IMR-90 (cell line): ENCODE results near the gene CTIF. TPM values are rescaled to one million over a fixed set of nuclear protein-coding genes. Genes with fewer than 3 reads are reported as not detected.

ENCODE experiments used
- ATAC-seq: fragments of 200-7000 bp; cut with Tn5 transposase; 2 replicates; pipeline ENCODE4 v1.9.1; 2020; ENCODE audit warnings: low read depth, mild to moderate bottlenecking, moderate library complexity
- BruUV-seq: library from RNA; stranded (reverse); fragments of 400-500 nt; replicated peaks from 2 replicates; lab custom pipeline; 2021; lab: Mats Ljungman, UMichigan
- CTCF ChIA-PET: fragments of 300-600 bp; formaldehyde crosslinking; extraction: SDS; loops from one replicate; lab custom pipeline; 2021; ENCODE audit warnings: antibody characterized with exemption; lab: Yijun Ruan, JAX
- POLR2A ChIA-PET: fragments of 300-600 bp; sonication (Branson Sonifier 250); formaldehyde crosslinking; loops from one replicate; lab custom pipeline; 2022; ENCODE audit warnings: antibody characterized with exemption; ENCODE audit not compliant: unreplicated experiment; lab: Charles Lee
- DNase-seq: peaks from one replicate; pipeline ENCODE4 v3.0.0; 2013
- H2AFZ ChIP-seq: replicated peaks from 2 replicates; pipeline ENCODE3; 2013; ENCODE audit warnings: low read length, mild to moderate bottlenecking; ENCODE audit not compliant: poor library complexity
- H2AK5ac ChIP-seq: 2 replicates; pipeline ENCODE4 v1.6.1; 2013; ENCODE audit warnings: low read depth, low read length, inconsistent platforms
- H2AK9ac ChIP-seq: replicated peaks from 2 replicates; pipeline ENCODE3; 2013; ENCODE audit warnings: mild to moderate bottlenecking, low read depth, low read length, moderate library complexity; ENCODE audit not compliant: poor library complexity
- H2BK120ac ChIP-seq: 2 replicates; pipeline ENCODE4 v1.6.1; 2013; ENCODE audit warnings: low read depth, low read length, inconsistent platforms
- H2BK15ac ChIP-seq: 3 replicates; pipeline ENCODE4 v1.6.1; 2013; ENCODE audit warnings: low read depth, low read length, inconsistent platforms
- H2BK20ac ChIP-seq: 2 replicates; pipeline ENCODE4 v1.6.1; 2013; ENCODE audit warnings: low read depth, mild to moderate bottlenecking, inconsistent platforms, low read length, moderate library complexity
- H2BK5ac ChIP-seq: 2 replicates; pipeline ENCODE4 v1.6.1; 2013; ENCODE audit warnings: mild to moderate bottlenecking, low read depth, low read length, inconsistent platforms; ENCODE audit not compliant: poor library complexity, severe bottlenecking
- H3K14ac ChIP-seq: replicated peaks from 2 replicates; pipeline ENCODE4 v1.6.1; 2013; ENCODE audit warnings: low read depth, low read length, inconsistent platforms
- H3K18ac ChIP-seq: 2 replicates; pipeline ENCODE4 v1.6.1; 2013; ENCODE audit warnings: low read depth, low read length, control low read depth
- H3K23ac ChIP-seq: 2 replicates; pipeline ENCODE4 v1.6.1; 2013; ENCODE audit warnings: low read depth, low read length, inconsistent platforms
- H3K27ac ChIP-seq: 2 replicates; pipeline ENCODE4 v1.5.1; 2013; ENCODE audit warnings: mild to moderate bottlenecking, control low read depth, low read length; ENCODE audit not compliant: insufficient read depth
- H3K27me3 ChIP-seq: 2 replicates; pipeline ENCODE4 v1.6.1; 2013; ENCODE audit warnings: low read length; ENCODE audit not compliant: control insufficient read depth, insufficient read depth
- H3K36me3 ChIP-seq: 2 replicates; pipeline ENCODE4 v1.6.1; 2013; ENCODE audit warnings: low read length, mixed read lengths; ENCODE audit not compliant: control insufficient read depth, insufficient read depth
- H3K4ac ChIP-seq: 2 replicates; pipeline ENCODE4 v1.6.1; 2013; ENCODE audit warnings: low read depth, low read length, inconsistent platforms
- H3K4me1 ChIP-seq: 2 replicates; pipeline ENCODE4 v1.6.1; 2013; ENCODE audit warnings: low read length, mixed read lengths; ENCODE audit not compliant: control insufficient read depth, insufficient read depth
- H3K4me2 ChIP-seq: 2 replicates; pipeline ENCODE4 v1.6.1; 2013; ENCODE audit warnings: low read depth, mild to moderate bottlenecking, control low read depth, low read length, moderate library complexity
- H3K4me3 ChIP-seq: 2 replicates; pipeline ENCODE4 v1.5.1; 2013; ENCODE audit warnings: low read depth, mild to moderate bottlenecking, control low read depth, low read length, moderate library complexity; ENCODE audit not compliant: insufficient read depth
- H3K56ac ChIP-seq: 2 replicates; pipeline ENCODE4 v1.6.1; 2013; ENCODE audit warnings: low read length, inconsistent platforms; ENCODE audit not compliant: insufficient read depth; ENCODE audit errors: extremely low read depth
- H3K79me1 ChIP-seq, 2 experiments: 2 replicates each; pipeline ENCODE4 v1.6.1; 2013; ENCODE audit warnings: low read length in 2 of 2, inconsistent platforms in 1 of 2, low read depth in 1 of 2
- H3K9ac ChIP-seq: 2 replicates; pipeline ENCODE4 v1.6.1; 2013; ENCODE audit warnings: low read depth, low read length, control low read depth
- H3K9me1 ChIP-seq: 2 replicates; pipeline ENCODE4 v1.6.1; 2013; ENCODE audit warnings: low read length, inconsistent platforms; ENCODE audit not compliant: insufficient read depth
- H3K9me3 ChIP-seq: 2 replicates; pipeline ENCODE4 v1.6.1; 2013; ENCODE audit warnings: low read length; ENCODE audit not compliant: control insufficient read depth, insufficient read depth
- H4K20me1 ChIP-seq: 2 replicates; pipeline ENCODE4 v1.6.1; 2013; ENCODE audit warnings: low read length, inconsistent platforms; ENCODE audit not compliant: insufficient read depth
- H4K5ac ChIP-seq: 2 replicates; pipeline ENCODE4 v1.6.1; 2013; ENCODE audit warnings: mild to moderate bottlenecking, low read depth, low read length, control low read depth
- H4K8ac ChIP-seq, 2 experiments: 2 replicates each; pipeline ENCODE4 v1.6.1; 2013; ENCODE audit warnings: low read depth in 2 of 2, low read length in 2 of 2, control low read depth in 1 of 2, inconsistent platforms in 1 of 2
- H4K91ac ChIP-seq: 2 replicates; pipeline ENCODE4 v1.6.1; 2013; ENCODE audit warnings: low read depth, low read length, inconsistent platforms; ENCODE audit not compliant: insufficient read depth
- BHLHE40 ChIP-seq: fragments of 150-350 bp; IDR thresholded peaks from 2 replicates; pipeline ENCODE4 v1.6.1; 2016; ENCODE audit warnings: mild to moderate bottlenecking, low read depth, low read length
- CHD1 ChIP-seq: IDR thresholded peaks from 2 replicates; pipeline ENCODE4 v1.6.1; 2012; ENCODE audit warnings: low read depth, low read length, improper control_type of control experiment
- CTCF ChIP-seq: conservative IDR thresholded peaks from 2 replicates; pipeline ENCODE4 v1.5.1; 2012; ENCODE audit warnings: mild to moderate bottlenecking, low read depth, low read length, improper control_type of control experiment
- ELK1 ChIP-seq: fragments of 150-350 bp; IDR thresholded peaks from 2 replicates; pipeline ENCODE4 v1.6.1; 2016; ENCODE audit warnings: low read depth, mild to moderate bottlenecking, low read length, moderate library complexity, borderline replicate concordance
- FOS ChIP-seq: fragments of 150-350 bp; IDR thresholded peaks from 2 replicates; pipeline ENCODE4 v1.6.1; 2016; ENCODE audit warnings: low read depth, low read length
- MAZ ChIP-seq: IDR thresholded peaks from 2 replicates; pipeline ENCODE4 v1.6.1; 2012; ENCODE audit warnings: low read depth, mild to moderate bottlenecking, low read length, improper control_type of control experiment, moderate library complexity, borderline replicate concordance
- RFX5 ChIP-seq: IDR thresholded peaks from 2 replicates; pipeline ENCODE4 v1.8.0; 2012; ENCODE audit warnings: low read depth, mild to moderate bottlenecking, low read length, moderate library complexity
- USF2 ChIP-seq: fragments of 150-350 bp; IDR thresholded peaks from 2 replicates; pipeline ENCODE4 v1.6.1; 2017; ENCODE audit warnings: mild to moderate bottlenecking, antibody characterized with exemption, low read length, low read depth
- WGBS, 2 experiments: methylation state at CpG; one replicate each; pipeline versions ENCODE4 v1.1.5 to v1.1.7; 2013; ENCODE audit warnings: missing lambda C conversion rate in 2 of 2; ENCODE audit not compliant: insufficient read length in 1 of 2; ENCODE audit errors: extremely low coverage in 2 of 2; 5-methylcytosine and 5-hydroxymethylcytosine counted together
- dilution Hi-C: fragments of 300-500 bp; cut with HindIII; formaldehyde crosslinking; loops from one replicate; pipeline ENCODE4 v1.14.3; 2018; ENCODE audit warnings: low sequenced_read_pairs; ENCODE audit not compliant: unreplicated experiment
- in situ Hi-C: fragments of 300-500 bp; cut with MboI; formaldehyde crosslinking; loops from 3 replicates; pipeline ENCODE4 v1.14.3; 2019; ENCODE audit warnings: low sequenced_read_pairs, inconsistent platforms, mixed read lengths
- intact Hi-C: fragments of 100-400 bp; cut with micrococcal nuclease; formaldehyde crosslinking; loops from 2 replicates; pipeline ENCODE4 v1.10.0; 2022
- polyA plus RNA-seq, 3 experiments: library from polyadenylated mRNA; depleted of rRNA; stranded (reverse); fragments of >200 nt; gene quantifications; 2 replicates each; pipeline ENCODE4 v1.2.3, GENCODE V29; 2012; ENCODE audit warnings: low replicate concordance in 1 of 3
- total RNA-seq: library from RNA; depleted of rRNA; stranded (reverse); fragments of >200 nt; gene quantifications from 2 replicates; pipeline ENCODE4 v1.2.3, GENCODE V29; 2012

Gene CTIF
- total and polyA plus RNA-seq, 2 of the 4 experiments (the other 2 are of a cell fraction) = 25.1 to 57.0 TPM

- CTCF ChIA-PET = no interaction called here
- Histone ChIP-seq H3K27ac (no peak overlapping the region), H2BK5ac (no peak overlapping the region), H3K36me3 (peaks cover 58% of the 10 kb centered on the region), H3K9ac (no peak overlapping the region), H4K20me1 (peaks cover 38% of the 10 kb centered on the region), H3K14ac (no peak overlapping the region), H3K4me3 (no peak overlapping the region), H3K9me3 (no peaks in the 10 kb centered on the region), H3K79me1 (peaks cover 34 to 92% of the 10 kb centered on the region in 2 experiments), H4K91ac (no peak overlapping the region), H4K5ac (no peak overlapping the region), H3K56ac (no peak overlapping the region), H3K27me3 (no peaks in the 10 kb centered on the region), H3K23ac (no peak overlapping the region), H2BK120ac (no peak overlapping the region), H2AK5ac (no peak overlapping the region), H2AFZ (peak overlapping the region; percentile 42), H2AK9ac (no peak overlapping the region), H3K4me1 (peaks cover 28% of the 10 kb centered on the region), H3K18ac (no peak overlapping the region), H3K4ac (no peak overlapping the region), H2BK20ac (no peak overlapping the region), H2BK15ac (no peak overlapping the region), H4K8ac (no peak overlapping the region), H3K9me1 (peaks cover 50% of the 10 kb centered on the region), H3K4me2 (no peak overlapping the region)
- DNase-seq = no peak
- in situ Hi-C loops = no loop called here
- BruUV-seq = no TSS peak
- 79% methylated on average over 4 of the region's 21 CpGs; no CpG with 5 or more reads in 1 of the 2 experiments for WGBS, 2 experiments
- POLR2A ChIA-PET = no interaction called here
- ATAC-seq = no peak
- TF ChIP-seq MAZ (no peak), CTCF (no peak), USF2 (no peak), BHLHE40 (no peak), FOS (no peak), ELK1 (no peak), RFX5 (no peak), CHD1 (no peak)
- intact Hi-C loops = no loop called here
- dilution Hi-C loops = no loop called here
These were observed 224.2 kb downstream of the CTIF start for GRCh38 chr18:48762836-48763718.
